Adrenal gland (tissue), 12 donors: ENCODE results near the gene FCSK. TPM values are rescaled to one million over a fixed set of nuclear protein-coding genes. Genes with fewer than 3 reads are reported as not detected.

Experiments used
- DNase-seq, 7 donors: peaks; one replicate each; pipeline ENCODE4 v3.0.0-alpha.2; 2019 to 2020
- H3K27ac ChIP-seq, 5 donors: fragments of 200-600 bp; sonication (generic) in 4 of 5; 1 replicate in 3 of 5; 2 replicates in 2 of 5; pipeline versions ENCODE4 v1.5.1 to v1.8.0; 2016 to 2020; ENCODE audit warnings: mild to moderate bottlenecking in 1 of 5
- H3K27me3 ChIP-seq: fragments of 200-600 bp; 2 replicates; pipeline ENCODE4 v1.8.0; 2021
- H3K36me3 ChIP-seq, 2 donors: fragments of 200-600 bp; replicated peaks in 1 of 2; 1 replicate in 1 of 2; 2 replicates in 1 of 2; pipeline versions ENCODE4 v1.5.1 to v1.8.0; 2018 to 2022
- H3K4me1 ChIP-seq, 2 donors: fragments of 200-600 bp; replicated peaks in 1 of 2; 1 replicate in 1 of 2; 2 replicates in 1 of 2; pipeline versions ENCODE4 v1.5.1 to v1.8.0; 2018 to 2021
- H3K4me3 ChIP-seq, 4 donors: fragments of 200-600 bp; sonication (generic) in 3 of 4; one replicate each; pipeline ENCODE4 v1.5.1; 2016 to 2018
- H3K9me3 ChIP-seq, 3 donors: fragments of 200-600 bp; sonication (generic) in 1 of 3; replicated peaks in 1 of 3; 1 replicate in 2 of 3; 2 replicates in 1 of 3; pipeline versions ENCODE4 v1.5.1 to v1.8.0; 2016 to 2021
- CTCF ChIP-seq, 6 experiments: fragments of 450-650 bp in 4 of 6; fragments of 200-600 bp in 2 of 6; sonication (generic) in 1 of 6; IDR thresholded peaks; 1 replicate in 5 of 6; 2 replicates in 1 of 6; pipeline versions ENCODE4 v1.5.1 to v1.8.0; 2016 to 2021; ENCODE audit warnings: antibody characterized with exemption in 6 of 6, mild to moderate bottlenecking in 2 of 6, moderate library complexity in 1 of 6
- POLR2A ChIP-seq, 2 donors: fragments of 450-650 bp; IDR thresholded peaks; one replicate each; pipeline ENCODE4 v1.6.1; 2017; ENCODE audit warnings: antibody characterized with exemption in 2 of 2, mild to moderate bottlenecking in 2 of 2, moderate library complexity in 1 of 2
- whole genome bisulfite sequencing, 4 donors: extraction: QIAGEN DNeasy Blood & Tissue Kit in 2 of 4; methylation state at CpG; one replicate each; pipeline versions ENCODE4 v1.1.5 to v1.1.7; 2013 to 2017; 5-methylcytosine and 5-hydroxymethylcytosine counted together
- intact Hi-C, 2 donors: fragments of 100-400 bp; cut with DNase I; formaldehyde crosslinking; loops; one replicate each; pipeline versions ENCODE4 v1.14.1 to v1.15.0; 2022 to 2023
- polyA plus RNA-seq, 3 donors: library from polyadenylated mRNA; stranded (reverse); fragments of 200-250 nt in 2 of 3; fragments of 350-450 nt in 1 of 3; fragmentation: Illumina TruSeq in 1 of 3; extraction: RNeasy Lipid Tissue Mini Kit (QIAGEN cat#74804) in 1 of 3; gene quantifications; one replicate each; pipeline ENCODE4 v1.2.3, GENCODE V29; 2013 to 2014
- total RNA-seq, 9 donors: library from RNA; depleted of rRNA in 4 of 9; stranded (reverse); fragments of >200 nt in 4 of 9; fragments of 120-200 nt in 1 of 9; fragmentation: NEBNext Ultra II Directional in 1 of 9; extraction: Animal tissue kit (Norgen Biotek cat#: 25700) in 1 of 9; gene quantifications; one replicate each; pipeline versions ENCODE4 v1.1.0 to v1.2.4, GENCODE V29; 2013 to 2023
- donor health status: healthy with polysubstance abuse.
- donor health status: Bipolar disorder and iron deficiency.
- donor health status: DM: yes; HTN: yes; CAD: no.
- donor health status: DM: no; HTN: no; CAD: no.
- donor health status: DM: no; HTN: no; CAD: no.
- donor health status: DM: yes; HTN: yes; CAD: no.

Gene FCSK
- total and polyA plus RNA-seq, 12 donors: 5.2 to 34.8 (median 23.0) TPM

- WGBS, 4 donors: 49 to 64% (median 60%) methylated on average over 3 to 5 of the region's 5 CpGs
- Histone ChIP-seq H3K4me3 (no peak overlapping the region), H3K36me3 (no peaks in the 10 kb centered on the region), H3K27me3 (no peaks in the 10 kb centered on the region), H3K27ac (peak overlapping the region in 2 of 5 donors; percentile 67 to 71), H3K9me3 (no peaks in the 10 kb centered on the region), H3K4me1 (peaks cover 21 to 77% of the 10 kb centered on the region in 2 donors)
- TF ChIP-seq POLR2A (IDR thresholded peaks at IDR 0.05): no peak
- TF ChIP-seq CTCF (IDR thresholded peaks at IDR 0.05): no peak
- intact Hi-C loops: no loop called here
- peak in 6 of 7 donors; percentile 39 to 84 (median 60) for DNase-seq
These were observed 20.8 kb upstream of the FCSK start for GRCh38 chr16:70433458-70434103.

GRCh38 chr16:70434484-70435260 lies 19.7 kb upstream of the FCSK start:
- Histone ChIP-seq H3K4me3 (no peak overlapping the region), H3K27ac (no peak overlapping the region), H3K9me3 (no peaks in the 10 kb centered on the region), H3K27me3 (no peaks in the 10 kb centered on the region), H3K4me1 (peaks cover 13 to 68% of the 10 kb centered on the region in 2 donors), H3K36me3 (no peaks in the 10 kb centered on the region)
- DNase-seq: no peak
- TF ChIP-seq CTCF (IDR thresholded peaks at IDR 0.05): no peak
- no peak for TF ChIP-seq POLR2A (IDR thresholded peaks at IDR 0.05)
- 82 to 95% (median 89%) methylated on average over 4 to 6 of the region's 6 CpGs for WGBS, 4 donors
- intact Hi-C loops: loop anchor here in 1 of 2 donors (5.0 kb wide), 1 partner anchor 52 kb away; no protein-coding TSS in a partner anchor

- TF ChIP-seq POLR2A (IDR thresholded peaks at IDR 0.05) (no peak), CTCF (IDR thresholded peaks at IDR 0.05) (no peak)
- Histone ChIP-seq H3K9me3 (no peaks in the 10 kb centered on the region), H3K27me3 (no peaks in the 10 kb centered on the region), H3K4me1 (peaks cover 3 to 45% of the 10 kb centered on the region in 2 donors), H3K4me3 (peak overlapping the region in 1 of 4 donors; percentile 84), H3K36me3 (no peaks in the 10 kb centered on the region), H3K27ac (no peak overlapping the region)
- WGBS, 4 donors: 47 to 66% (median 53%) methylated on average over 3 to 5 of the region's 5 CpGs
- DNase-seq: peak in 3 of 7 donors; percentile 19 to 46 (median 34)
- intact Hi-C loops: loop anchor here in 1 of 2 donors (5.0 kb wide), 1 partner anchor 55 kb away; no protein-coding TSS in a partner anchor
These were observed 17.3 kb upstream of the FCSK start for GRCh38 chr16:70437017-70437581.
